Measurements from ENCODE around the gene RNMT. TPM values are rescaled to one million over a fixed set of nuclear protein-coding genes. Genes with fewer than 3 reads are reported as not detected.

Gene RNMT
- total RNA-seq, 1 donor from 2014 or later: 40.8 TPM

- peaks cover 12% of the 10 kb centered on the region for H3K27me3 Mint-ChIP-seq
- H3K27ac Mint-ChIP-seq: no peak overlapping the region
- H3K4me3 Mint-ChIP-seq: no peak overlapping the region
- no peaks in the 10 kb centered on the region for H3K9me3 Mint-ChIP-seq
- H3K4me1 Mint-ChIP-seq (ENCODE audit: unreplicated experiment): no peaks in the 10 kb centered on the region
- no peaks in the 10 kb centered on the region for H3K36me3 Mint-ChIP-seq
- TF ChIP-seq, protein P1, sequence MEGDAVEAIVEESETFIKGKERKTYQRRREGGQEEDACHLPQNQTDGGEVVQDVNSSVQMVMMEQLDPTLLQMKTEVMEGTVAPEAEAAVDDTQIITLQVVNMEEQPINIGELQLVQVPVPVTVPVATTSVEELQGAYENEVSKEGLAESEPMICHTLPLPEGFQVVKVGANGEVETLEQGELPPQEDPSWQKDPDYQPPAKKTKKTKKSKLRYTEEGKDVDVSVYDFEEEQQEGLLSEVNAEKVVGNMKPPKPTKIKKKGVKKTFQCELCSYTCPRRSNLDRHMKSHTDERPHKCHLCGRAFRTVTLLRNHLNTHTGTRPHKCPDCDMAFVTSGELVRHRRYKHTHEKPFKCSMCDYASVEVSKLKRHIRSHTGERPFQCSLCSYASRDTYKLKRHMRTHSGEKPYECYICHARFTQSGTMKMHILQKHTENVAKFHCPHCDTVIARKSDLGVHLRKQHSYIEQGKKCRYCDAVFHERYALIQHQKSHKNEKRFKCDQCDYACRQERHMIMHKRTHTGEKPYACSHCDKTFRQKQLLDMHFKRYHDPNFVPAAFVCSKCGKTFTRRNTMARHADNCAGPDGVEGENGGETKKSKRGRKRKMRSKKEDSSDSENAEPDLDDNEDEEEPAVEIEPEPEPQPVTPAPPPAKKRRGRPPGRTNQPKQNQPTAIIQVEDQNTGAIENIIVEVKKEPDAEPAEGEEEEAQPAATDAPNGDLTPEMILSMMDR (conservative IDR thresholded peaks at IDR 0.05): no peak
- no peak for DNase-seq (ENCODE audit: extremely low spot score, unreplicated experiment)
These were observed 67.3 kb downstream of the RNMT start for GRCh38 chr18:13793819-13794218.

GRCh38 chr18:13796515-13796914 lies 70.0 kb downstream of the RNMT start:
- no peaks in the 10 kb centered on the region for H3K36me3 Mint-ChIP-seq
- H3K4me3 Mint-ChIP-seq: no peak overlapping the region
- no peak for DNase-seq (ENCODE audit: extremely low spot score, unreplicated experiment)
- no peaks in the 10 kb centered on the region for H3K9me3 Mint-ChIP-seq
- no peak overlapping the region for H3K27ac Mint-ChIP-seq
- peaks cover 31% of the 10 kb centered on the region for H3K27me3 Mint-ChIP-seq
- H3K4me1 Mint-ChIP-seq (ENCODE audit: unreplicated experiment): no peaks in the 10 kb centered on the region
- TF ChIP-seq, protein P1 (conservative IDR thresholded peaks at IDR 0.05): no peak

- TF ChIP-seq, protein P1 (conservative IDR thresholded peaks at IDR 0.05): no peak
These were observed 70.7 kb downstream of the RNMT start for GRCh38 chr18:13797157-13797611.

DNA sequence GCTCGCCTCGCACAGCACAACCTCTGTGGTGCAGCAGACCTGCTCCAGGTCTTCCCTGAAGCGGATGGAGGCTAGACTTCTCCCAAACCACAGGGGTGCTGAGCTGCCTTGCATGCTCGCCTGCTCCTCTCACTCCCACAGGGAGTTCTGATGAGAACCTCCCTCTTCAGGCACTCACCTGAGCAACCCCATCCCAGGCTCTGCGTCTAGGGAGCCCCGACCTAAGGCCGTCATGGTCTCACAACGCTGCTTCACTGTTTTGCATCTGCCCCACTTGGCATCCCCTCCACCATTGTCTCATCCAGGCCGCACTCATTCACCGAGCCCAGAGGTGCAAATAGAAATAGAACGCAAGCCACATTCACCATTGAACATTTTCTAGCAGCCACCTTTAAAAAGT lies 72.9 kb downstream of the RNMT start:
- no peak for DNase-seq (ENCODE audit: extremely low spot score, unreplicated experiment)
- H3K27me3 Mint-ChIP-seq: peaks cover 45% of the 10 kb centered on the region
- H3K36me3 Mint-ChIP-seq: no peaks in the 10 kb centered on the region
- H3K4me1 Mint-ChIP-seq (ENCODE audit: unreplicated experiment): no peaks in the 10 kb centered on the region
- peaks cover under 1% of the 10 kb centered on the region for H3K9me3 Mint-ChIP-seq
- H3K4me3 Mint-ChIP-seq: no peak overlapping the region
- TF ChIP-seq, protein P1 (conservative IDR thresholded peaks at IDR 0.05): no peak
- no peak overlapping the region for H3K27ac Mint-ChIP-seq

More at GRCh38 chr18:13797157-13797611, 70.7 kb downstream of the RNMT start:
- no peak overlapping the region for H3K27ac Mint-ChIP-seq
- no peak overlapping the region for H3K4me3 Mint-ChIP-seq
- no peaks in the 10 kb centered on the region for H3K9me3 Mint-ChIP-seq
- peaks cover 34% of the 10 kb centered on the region for H3K27me3 Mint-ChIP-seq
- no peaks in the 10 kb centered on the region for H3K36me3 Mint-ChIP-seq
- DNase-seq (ENCODE audit: extremely low spot score, unreplicated experiment): no peak
- H3K4me1 Mint-ChIP-seq (ENCODE audit: unreplicated experiment): no peaks in the 10 kb centered on the region

DNA sequence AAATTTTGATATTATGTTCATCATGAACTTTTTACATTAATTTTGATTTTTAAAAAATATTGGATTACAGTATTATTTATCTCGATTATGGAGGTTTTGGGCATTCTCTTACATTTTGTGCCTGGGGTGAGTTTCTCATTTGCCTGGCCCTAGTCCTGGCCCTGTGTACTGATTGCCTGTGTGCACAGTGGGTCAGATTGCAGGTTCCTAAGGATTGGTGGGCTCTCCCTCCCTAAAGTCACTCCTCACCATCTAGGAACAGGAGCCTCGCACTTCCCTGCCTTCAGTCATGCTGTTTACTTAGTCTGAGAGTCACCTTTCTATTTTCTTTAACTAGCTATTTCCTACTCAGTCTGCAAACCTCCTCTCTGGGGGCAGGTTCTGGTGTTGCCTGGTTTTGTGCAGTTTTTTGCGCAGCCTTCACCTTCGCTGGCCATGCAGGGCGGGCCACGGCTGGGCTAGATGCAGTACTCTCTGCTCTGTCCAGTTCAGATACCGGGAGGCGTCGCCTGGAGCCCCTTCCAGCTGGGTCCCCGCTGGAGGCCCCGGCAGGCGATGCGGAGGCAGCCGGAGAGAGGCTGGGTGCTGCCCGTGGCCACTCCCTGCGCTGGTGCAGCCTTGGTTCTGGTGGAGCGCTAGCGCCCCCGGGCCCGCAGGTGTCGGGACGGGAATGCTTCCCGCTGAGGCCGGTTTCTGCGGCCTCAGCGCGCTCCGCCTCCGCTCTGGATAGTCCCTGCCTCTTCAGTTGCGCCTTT lies 74.2 kb downstream of the RNMT start:
- H3K4me3 Mint-ChIP-seq: peak overlapping the region; percentile 80
- TF ChIP-seq, protein P1 (conservative IDR thresholded peaks at IDR 0.05): peak; percentile 63
- H3K36me3 Mint-ChIP-seq: no peaks in the 10 kb centered on the region
- H3K27ac Mint-ChIP-seq: no peak overlapping the region
- peaks cover 46% of the 10 kb centered on the region for H3K27me3 Mint-ChIP-seq
- no peak for DNase-seq (ENCODE audit: extremely low spot score, unreplicated experiment)
- peaks cover 4% of the 10 kb centered on the region for H3K9me3 Mint-ChIP-seq
- H3K4me1 Mint-ChIP-seq (ENCODE audit: unreplicated experiment): no peaks in the 10 kb centered on the region
